NCI-H2107 treated with DMSO at 0.1 percent for 48 hours (cell line): ENCODE measurements around the gene STOML3.
"Not testable (repeated sequence)": the region's sequence is repeated elsewhere in the genome, so short reads cannot be mapped to it uniquely, and the experiment has no call there.

Experiments
- DNase-seq: peaks from one replicate; lab custom pipeline; 2025; ENCODE audit not compliant: unreplicated experiment; lab: John Stamatoyannopoulos, UW

Gene STOML3, protein sequence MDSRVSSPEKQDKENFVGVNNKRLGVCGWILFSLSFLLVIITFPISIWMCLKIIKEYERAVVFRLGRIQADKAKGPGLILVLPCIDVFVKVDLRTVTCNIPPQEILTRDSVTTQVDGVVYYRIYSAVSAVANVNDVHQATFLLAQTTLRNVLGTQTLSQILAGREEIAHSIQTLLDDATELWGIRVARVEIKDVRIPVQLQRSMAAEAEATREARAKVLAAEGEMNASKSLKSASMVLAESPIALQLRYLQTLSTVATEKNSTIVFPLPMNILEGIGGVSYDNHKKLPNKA

DNA sequence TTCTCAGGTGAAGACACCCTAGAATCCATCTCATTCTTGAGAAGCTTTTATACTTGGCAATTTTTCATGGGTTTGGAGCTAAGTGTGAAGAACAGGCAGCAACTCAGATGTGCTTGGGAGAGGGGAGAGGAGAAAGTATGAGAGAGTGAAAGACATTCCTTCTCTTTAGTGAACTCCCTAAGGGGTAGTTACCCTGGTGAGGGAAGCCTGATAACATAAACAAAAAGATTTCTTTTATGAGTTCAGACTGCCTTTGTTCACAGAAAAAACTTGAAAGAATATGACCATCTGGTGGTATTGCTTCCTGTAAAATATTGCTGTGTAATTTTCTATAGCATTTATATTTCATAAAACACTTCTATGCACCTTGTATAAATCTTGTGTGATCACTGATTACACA is at the start of gene STOML3:
STOML3 (minus strand) TSS at position 139 of the 400 bp plus-strand sequence; CDS start at position 29, 110 bp downstream.
- DNase-seq: no peak

DNA sequence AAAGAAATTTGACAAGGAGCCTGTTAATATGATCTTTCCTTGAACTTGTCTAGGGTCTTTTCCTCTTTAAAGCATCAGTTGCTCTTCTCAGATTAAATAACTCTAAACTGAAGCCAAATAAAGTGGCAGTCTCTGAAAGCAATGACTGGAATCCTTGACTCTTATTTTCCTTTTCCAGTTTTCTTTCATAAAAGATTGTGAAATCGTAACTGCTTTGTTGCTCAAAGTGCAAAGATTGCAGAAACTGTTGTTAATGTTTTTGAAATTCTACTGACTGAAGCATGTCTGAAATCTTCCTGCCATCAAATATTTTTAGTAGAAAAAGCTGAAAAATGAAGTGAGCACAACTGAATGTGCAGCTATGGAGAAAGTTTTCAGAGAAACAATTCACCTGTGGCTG is 49.6 kb upstream of the STOML3 start:
- DNase-seq: no peak

DNA sequence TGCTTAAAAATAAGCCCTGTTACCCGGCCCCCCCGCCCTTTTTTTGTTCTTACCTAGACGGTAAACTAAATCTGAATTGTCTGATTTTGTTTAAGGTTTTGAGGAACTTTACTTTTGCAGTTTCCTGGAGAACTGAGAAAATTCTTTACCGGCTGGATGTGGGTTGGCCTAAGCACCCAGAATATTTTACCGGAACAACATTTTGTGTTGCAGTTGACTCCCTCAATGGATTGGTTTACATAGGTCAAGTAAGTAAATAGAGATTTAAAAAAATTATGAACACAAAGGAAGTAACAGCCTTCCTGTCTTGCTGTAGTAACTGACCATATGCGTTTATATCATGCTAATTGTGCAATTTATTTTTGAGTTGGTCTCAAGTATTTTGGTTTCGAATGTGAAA is 48.4 kb upstream of the STOML3 start:
- DNase-seq: no peak

DNA sequence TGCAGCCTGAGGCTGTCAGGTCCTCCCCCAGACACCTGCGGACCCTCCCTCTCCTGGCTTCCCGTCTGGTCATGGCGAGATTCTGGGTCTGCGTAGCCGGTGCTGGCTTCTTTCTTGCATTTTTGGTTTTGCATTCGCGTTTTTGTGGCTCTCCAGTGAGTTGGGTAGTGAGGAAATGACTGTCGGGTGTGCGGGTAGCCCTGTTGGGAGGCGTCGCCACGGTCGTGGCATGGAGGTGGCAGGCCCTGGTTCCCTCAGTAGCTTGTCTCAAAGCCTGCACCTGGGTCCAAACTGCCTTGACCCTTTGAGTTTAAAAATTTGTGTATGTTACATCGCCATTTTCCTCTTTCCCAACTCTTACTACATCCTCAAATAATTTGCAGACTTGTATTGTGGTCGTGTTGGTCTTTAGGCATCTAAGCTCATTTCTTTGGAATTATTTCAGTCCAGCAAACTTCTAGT is 48.0 kb upstream of the STOML3 start:
- DNase-seq: peak; percentile 10

DNA sequence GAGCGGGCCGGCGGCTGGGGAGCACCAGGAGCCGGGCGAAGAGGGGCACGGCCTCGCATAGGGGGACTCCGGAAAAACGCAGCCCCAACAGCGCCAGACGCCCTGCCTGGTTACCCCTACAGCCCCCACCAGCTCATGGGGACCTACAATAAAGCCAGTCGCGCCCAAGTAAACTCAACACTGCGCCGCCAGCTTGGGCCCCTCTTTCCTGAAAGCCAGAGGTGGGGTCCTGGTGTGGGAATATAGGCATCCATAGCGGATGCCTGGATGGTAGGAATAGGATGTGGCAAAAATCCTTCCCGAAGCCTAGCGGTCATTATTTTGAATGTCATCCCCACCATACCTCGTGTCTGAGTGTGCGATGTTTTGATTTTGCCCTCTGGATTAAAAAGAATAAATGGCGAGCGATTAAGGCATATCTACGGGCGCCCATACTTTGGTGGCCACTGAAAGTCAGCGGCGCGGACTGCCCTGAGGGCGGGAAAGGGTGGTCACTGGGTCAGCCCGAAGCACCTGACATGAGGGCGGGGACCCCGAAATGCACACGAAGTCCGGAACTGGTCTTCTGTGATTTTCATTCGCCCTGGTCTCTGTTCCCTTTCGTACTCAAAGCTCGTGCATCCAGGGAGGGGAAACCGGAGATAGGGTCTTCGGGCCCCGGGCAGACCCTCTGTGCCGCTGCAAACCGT is 47.4 kb upstream of the STOML3 start, which contains the start of the genes NHLRC3 and PROSER1:
NHLRC3 (plus strand) TSS at position 577 of the 689 bp plus-strand sequence. CDS start 184 bp downstream, outside the sequence.
PROSER1 (minus strand) TSS at position 210 of the 689 bp plus-strand sequence. CDS start 847 bp downstream, outside the sequence.
- DNase-seq: peak; percentile 87

DNA sequence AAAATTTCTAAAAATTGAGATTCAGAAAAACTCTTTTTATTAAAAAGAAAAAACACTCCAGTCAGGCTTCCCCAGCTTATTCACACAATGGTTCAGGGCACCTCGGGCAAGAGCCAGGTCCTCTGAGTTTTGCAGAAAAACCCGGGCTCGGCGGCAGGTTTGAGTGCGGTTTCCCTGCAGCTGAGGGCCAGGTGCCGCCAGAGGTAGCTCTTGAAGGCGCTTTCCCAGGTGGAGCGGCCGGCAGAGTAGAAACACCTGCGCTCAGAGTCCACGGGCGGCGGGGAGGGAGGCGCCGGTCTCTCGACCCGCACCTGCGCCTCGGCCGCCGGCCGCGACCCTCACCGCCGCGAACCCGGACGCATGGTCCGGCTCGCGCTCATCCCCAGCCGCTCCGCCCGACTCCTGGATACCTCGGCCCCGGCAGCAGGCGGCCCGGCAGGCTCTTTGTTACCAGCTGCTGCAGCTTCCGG is 46.8 kb upstream of the STOML3 start:
- DNase-seq: peak; percentile 57

DNA sequence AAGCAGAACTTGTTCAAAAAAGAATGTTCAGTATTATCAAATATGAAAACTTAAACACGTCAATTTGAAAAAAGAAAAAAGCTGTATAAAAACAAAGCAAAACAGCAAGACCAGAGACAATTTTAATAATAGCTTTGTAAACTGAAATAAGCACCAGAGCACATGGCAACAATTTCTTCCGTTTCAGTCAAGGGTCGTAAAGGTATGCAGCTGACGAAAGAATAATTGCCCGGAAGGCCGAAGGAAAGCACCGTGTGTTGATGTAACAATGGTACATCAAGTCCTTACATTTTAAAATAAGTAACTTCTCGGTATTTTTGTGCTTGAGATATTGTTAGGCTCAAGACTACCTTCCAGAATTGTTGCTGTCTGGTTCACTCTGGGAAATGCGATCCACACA is 45.6 kb upstream of the STOML3 start:
- DNase-seq: peak; percentile 23

DNA sequence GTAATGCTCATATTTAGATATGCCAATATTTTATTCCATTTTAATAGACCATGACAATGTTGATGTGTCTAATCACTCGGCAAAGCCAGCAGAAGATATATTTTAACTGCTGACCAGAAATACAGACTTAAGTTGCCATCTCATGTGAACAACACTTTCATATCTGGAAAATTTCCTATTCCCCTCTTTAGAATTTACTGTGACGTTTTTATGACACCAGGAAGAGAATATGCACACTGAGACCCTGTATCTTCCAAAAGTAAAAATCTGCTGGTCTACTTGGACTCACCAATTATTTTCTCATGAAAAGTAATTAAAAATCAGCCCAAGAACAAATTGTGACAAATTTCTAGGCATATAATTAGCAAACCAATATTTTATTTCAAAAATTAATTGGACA is 45.2 kb upstream of the STOML3 start:
- no peak for DNase-seq

DNA sequence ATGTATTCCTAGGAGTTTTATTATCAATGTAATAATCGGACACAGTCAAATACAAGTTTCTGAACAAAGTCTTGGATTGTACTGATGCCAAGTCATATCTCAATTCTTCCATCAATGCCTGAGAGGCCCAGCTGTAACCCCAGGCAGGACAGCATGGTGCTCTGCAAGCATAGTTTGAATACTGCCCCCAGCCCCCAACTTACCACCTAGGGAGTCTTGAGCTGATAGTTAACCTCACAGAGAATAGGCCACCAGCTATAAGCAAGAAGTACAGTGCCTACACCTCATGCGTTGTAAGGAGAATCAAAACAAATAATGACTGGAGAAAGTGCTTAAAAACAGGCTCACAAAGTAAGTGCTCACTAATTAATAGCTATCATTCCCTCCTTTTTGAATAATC is 44.6 kb upstream of the STOML3 start:
- DNase-seq: no peak

DNA sequence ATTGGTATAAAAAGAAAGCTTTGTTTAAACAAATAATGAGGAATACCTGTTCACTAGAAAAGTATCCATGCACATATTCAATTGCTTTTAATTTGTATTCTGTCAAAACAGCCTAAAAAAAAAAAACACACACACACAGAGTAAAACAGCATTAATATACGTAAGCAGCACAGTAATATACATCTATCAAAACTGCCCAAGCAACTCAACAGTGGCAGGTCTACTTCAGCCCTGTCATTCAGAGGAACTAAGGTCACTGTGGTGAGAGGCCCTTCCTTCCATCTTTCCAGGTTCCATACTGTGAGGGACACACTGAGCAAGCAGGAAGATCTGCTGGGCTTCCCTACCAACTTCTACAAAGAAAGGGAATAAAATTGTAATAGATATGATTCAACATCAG is 43.5 kb upstream of the STOML3 start:
- no peak for DNase-seq

DNA sequence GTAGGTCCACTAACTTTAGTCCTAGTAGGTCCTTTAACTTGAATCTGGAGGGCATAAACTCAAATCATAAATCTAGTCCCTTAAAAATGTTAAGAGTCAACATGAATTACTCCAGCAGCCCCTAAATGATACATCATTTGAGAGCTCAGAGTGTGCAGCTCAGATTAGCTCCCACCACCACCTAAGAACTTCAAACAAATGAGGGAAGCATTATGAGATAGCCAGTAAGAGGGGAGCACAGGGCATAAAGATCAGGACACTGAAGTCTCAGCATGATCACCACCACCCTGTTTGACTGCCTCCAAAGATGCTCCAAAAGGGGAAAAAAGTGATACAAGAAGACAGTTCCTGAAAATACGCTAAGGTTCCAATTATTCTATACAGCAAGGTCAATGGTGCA is 41.5 kb upstream of the STOML3 start:
- DNase-seq: no peak

DNA sequence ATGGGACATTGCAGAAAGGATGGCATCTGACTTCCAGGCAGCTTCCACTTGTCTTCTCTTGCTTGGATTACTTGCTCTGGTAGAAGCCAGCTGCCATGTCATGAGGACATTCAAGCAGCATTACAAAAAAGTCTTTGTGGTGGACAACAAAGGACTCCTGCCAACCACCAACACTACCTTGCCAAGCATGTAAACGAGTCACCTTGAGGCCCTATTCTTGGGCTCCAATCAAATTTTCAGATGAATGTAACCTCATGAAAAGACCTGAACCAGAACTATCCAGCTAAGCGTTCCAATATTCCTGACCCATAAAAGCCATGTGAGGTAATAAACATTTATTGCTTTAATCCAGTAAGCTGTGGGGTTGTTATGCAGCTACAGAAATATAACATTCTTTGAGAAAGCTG is 34.8 kb upstream of the STOML3 start:
- no peak for DNase-seq

DNA sequence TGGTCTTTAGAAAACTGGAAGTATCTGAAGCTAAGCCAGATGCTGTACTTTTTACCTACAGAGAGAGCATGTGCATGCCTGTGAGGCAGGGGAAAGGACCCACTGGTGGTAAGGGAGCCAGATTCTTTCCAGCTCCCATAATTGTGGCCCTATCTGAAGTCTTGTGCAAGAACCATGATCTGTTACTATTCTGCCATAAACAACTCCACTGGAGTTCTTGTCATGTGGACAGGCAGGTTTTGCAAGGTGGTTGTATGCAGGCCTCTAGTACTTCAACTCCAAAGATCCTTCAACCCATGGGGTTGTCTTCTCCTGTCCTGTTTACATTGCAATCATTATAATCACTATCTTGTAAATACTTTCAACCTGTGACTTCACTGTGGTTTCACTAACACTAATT is 33.1 kb upstream of the STOML3 start:
- DNase-seq: no peak

DNA sequence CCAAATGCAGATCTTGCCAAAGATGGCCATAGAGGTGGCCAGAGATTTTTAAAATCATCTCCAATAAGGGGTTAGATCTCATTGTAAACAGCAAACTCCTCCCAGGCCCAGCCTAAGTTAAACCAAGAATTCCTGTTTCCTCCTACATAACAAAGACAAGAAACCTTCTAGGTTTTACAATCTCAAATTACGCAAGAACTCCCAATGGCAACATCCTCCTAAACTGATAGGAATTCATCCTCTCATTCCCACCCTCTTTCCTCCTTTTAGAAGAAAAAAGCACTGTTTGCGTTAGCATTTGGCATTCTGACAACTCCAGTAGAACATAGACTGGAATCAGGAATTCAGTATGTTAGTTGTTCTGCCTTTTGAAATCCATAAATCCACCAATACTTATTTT is 32.7 kb upstream of the STOML3 start:
- no peak for DNase-seq

DNA sequence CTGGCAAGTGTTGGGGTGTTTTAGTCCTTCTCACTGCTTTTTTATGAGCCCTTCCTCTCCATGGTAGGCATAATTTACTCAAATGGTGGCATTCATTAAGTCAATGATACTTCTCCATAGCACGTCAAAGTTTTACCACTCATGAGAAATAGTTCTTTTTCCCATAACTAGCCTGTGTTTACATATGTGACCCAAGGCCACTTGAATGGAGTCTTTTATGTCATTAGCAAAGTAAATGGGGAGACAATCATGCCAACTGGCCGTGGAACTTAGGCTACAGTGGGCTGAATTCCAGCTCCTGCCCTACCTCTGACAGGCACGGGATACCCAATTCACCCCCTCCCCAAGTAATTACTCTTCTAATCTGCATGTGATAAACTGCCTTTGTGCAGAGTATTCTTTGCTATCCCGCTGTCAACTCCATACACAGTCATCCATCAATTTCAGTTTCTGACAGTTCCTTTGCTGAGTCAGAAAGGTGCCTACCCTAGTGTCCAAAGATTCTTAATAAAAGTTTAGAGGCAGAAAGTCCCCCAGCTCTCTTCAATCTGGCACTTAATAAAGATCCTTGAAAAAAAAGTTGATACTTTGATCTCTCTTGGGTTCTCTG is 30.3 kb upstream of the STOML3 start:
- no peak for DNase-seq

DNA sequence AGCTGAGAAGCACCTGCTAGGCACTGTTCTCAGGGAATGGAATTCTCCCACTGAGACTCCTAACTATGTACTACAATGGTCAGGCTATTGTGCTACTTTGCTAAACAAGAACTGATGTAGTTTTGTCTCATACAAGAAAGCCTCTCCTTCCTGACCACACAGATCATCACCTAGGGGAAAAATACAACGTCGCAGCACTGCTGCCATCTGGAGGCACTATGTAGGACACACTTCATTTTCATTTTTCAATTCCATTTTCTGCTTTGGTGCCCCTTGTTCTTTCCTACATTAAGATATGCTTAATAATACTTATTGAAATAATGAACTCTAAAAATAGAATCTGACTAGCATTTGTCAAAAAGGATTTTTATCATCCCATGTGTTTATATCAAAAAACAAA is 26.2 kb upstream of the STOML3 start:
- peak; percentile 29 for DNase-seq

DNA sequence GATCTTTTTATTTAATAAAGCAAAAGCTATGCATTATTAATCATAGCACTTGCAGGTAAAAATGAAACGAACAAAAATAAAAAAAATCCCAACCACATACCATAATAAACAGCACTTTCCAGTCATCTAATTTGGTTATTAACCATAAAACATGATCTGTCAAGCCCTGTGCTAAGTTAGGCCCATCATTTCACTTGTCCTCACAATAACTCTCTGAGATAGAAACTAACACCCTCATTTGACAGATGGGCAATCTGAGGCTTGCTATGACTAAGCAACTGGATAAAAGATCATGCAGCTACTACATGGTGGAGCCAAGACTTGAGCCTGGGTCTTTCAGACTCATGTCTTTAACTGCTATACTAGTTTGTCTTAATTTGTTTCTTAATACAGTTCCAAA is 25.5 kb upstream of the STOML3 start:
- no peak for DNase-seq

DNA sequence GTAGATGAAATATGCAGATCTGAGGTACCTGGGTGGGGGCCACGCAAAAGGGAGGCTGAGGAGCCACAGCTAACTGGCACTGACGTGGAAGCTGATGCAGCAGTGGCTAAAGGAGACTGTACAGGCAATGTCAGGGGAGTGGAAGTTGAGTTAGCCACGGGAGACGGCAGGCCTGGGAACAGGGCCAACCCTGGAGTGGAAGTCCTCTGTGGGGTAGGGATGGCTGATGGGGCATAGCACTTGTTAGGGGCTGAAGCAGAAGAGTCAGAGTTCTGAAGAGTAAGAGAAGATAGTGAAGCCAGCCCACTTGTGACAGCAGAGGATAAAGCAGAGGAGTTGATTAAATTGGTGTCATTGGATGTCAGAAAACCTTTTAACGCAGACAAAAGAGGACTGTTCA is 22.8 kb upstream of the STOML3 start:
- DNase-seq: no peak

DNA sequence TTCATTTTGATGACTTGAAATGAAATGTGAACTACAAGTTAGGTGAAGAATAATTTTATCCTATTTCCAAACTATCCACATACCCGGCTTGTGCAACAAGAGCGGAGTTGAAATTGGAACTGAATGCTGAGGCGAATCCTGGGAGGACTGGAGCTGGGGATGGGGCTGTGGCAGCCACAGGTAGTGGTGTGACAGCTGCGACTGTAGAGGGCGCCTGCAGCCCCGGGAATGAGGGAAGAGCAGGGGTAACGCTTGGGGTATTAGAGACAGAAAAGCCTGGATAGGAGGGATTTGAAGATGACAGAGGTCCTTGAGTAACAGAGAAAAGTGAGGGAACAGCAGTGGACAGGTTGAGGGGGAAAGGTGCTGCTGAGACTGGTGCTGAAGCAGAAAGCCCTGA is 22.0 kb upstream of the STOML3 start:
- DNase-seq: no peak

DNA sequence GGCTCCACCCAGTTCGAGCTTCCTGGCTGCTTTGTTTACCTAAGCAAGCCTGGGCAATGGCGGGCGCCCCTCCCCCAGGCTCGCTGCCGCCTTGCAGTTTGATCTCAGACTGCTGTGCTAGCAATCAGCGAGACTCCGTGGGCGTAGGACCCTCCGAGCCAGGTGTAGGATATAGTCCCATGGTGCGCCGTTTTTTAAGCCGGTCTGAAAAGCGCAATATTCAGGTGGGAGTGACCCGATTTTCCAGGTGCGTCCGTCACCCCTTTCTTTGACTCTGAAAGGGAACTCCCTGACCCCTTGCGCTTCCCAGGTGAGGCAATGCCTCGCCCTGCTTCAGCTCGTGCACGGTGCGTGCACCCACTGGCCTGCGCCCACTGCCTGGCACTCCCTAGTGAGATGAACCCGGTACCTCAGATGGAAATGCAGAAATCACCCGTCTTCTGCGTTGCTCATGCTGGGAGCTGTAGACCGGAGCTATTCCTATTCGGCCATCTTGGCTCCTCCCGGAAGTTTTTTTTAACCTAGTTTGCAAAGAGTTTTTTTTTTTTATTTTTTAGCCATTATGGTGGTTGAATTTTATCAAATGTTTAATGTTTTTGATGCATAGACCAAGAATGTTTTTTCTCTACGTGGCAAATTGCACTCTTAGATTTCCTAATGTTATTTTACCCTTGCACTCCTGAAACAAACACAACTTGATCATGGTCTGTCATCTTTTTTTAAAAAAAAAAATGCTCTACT is 15.9 kb upstream of the STOML3 start:
- not testable (repeated sequence) for DNase-seq

DNA sequence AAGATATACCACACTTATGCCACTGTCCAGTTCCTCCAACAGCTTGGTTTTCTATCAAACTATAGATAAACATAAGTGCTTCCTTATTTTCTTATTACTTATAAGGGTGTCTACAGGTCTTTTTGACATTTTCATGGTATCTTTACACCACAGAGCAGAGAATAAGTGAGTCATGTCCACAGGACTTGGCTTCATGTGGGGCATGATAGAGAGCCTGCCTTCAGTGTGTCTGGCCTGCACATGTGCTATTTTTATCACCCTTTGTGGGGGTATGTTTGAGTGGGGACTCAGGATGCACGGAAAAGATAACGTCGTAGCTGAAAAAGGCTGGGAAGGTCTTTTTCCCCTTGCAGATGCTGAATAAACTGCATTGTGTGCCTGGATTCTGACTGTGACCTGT is 8.1 kb upstream of the STOML3 start:
- DNase-seq: no peak
